GM19467 (cell line): ENCODE measurements around the gene GABPB1.

Experiments used
- ATAC-seq: cut with Tn5 transposase; IDR thresholded peaks from one replicate; pipeline ENCODE4 v1.9.1; 2021; ENCODE audit warnings: mild to moderate bottlenecking, moderate library complexity; ENCODE audit not compliant: unreplicated experiment

Gene GABPB1

DNA sequence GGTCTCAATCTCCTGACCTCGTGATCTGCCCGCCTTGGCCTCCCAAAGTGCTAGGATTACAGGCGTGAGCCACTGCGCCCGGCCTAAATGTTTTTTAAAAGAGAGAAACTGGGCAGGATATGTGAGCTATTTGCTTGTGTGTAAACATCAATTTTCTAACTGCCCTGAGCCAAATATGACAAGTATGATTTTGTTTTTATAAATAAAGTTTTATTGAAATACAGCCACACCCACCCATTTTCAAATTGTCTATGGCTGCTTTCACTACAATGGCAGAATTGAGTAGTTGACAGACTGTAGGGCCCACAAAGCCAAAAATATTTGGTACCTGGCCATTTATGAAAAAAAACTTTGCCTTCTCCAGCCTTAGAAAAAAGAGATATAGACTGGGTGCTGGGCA lies 73.6 kb downstream of the GABPB1 start:
- ATAC-seq, result no peak

- ATAC-seq, result no peak
Measured at GRCh38 chr15:50280271-50280670, 74.7 kb downstream of the GABPB1 start.

- no peak for ATAC-seq
Measured at GRCh38 chr15:50278496-50278895, 76.5 kb downstream of the GABPB1 start.

DNA sequence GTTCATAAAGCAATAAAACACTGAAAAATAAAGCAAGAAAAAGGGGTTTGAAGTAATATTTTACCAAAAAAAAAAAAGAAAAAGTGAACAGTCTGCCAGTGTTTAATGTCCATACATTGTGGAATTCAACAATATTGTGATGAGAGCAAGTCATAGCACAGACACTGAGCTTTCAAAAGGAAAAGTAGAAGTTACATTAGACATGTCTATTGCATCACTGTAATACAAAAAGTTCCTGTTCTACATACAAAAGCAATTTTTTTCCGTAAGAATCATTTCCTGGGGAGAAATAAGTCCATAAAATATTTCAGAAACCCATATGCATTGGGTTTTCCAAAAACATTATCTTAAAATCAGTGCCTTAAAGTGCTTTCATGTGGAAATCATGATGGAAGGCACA lies 77.6 kb downstream of the GABPB1 start:
- no peak for ATAC-seq

GRCh38 chr15:50275908-50276307 lies 79.1 kb downstream of the GABPB1 start:
- ATAC-seq, result no peak

DNA sequence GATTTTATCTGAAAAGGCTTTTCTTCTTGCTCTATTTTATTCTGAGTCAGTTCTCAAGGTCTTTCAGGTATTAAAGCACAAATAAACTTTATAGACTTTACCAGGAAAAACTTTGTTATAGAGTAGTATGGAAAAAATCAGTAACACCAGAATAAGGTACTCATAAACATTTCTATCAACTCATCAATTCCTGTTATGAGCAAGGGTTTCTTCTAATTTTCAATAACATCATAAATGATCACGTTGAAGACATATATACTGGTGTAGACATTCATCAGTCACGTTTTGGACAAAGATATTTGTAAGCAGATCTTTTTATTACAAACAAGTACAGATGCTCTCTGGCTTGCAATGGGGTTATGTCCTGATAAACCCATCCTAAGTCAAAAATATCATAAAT lies 79.9 kb downstream of the GABPB1 start:
- no peak for ATAC-seq

DNA sequence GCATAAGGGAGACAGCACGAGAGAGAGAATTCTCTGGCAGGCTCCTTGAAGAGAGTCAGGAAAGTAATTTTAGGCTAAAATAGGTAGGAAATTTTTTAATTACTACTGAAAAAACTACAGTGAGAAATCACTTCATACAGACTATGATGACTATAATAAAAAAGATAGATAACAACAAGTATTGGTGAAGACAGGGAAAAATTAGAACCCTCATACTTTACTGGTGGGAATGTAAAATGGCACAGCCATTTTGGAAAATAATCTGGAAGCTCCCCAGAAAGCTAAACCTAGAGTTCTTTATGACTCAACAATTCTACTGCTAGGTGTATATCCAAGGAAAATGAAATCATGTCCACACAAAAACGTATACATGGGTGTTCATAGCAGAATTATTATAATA lies 87.4 kb downstream of the GABPB1 start:
- no peak for ATAC-seq

- no peak for ATAC-seq
Measured at GRCh38 chr15:50265620-50266019, 89.4 kb downstream of the GABPB1 start, which contains the start of gene HDC. Gene HDC (minus strand): TSS chr15:50265726. CDS start chr15:50265623, 103 bp downstream.

GRCh38 chr15:50262533-50262932 lies 92.5 kb downstream of the GABPB1 start:
- no peak for ATAC-seq

- no peak for ATAC-seq
Measured at GRCh38 chr15:50261981-50262380, 93.0 kb downstream of the GABPB1 start.

DNA sequence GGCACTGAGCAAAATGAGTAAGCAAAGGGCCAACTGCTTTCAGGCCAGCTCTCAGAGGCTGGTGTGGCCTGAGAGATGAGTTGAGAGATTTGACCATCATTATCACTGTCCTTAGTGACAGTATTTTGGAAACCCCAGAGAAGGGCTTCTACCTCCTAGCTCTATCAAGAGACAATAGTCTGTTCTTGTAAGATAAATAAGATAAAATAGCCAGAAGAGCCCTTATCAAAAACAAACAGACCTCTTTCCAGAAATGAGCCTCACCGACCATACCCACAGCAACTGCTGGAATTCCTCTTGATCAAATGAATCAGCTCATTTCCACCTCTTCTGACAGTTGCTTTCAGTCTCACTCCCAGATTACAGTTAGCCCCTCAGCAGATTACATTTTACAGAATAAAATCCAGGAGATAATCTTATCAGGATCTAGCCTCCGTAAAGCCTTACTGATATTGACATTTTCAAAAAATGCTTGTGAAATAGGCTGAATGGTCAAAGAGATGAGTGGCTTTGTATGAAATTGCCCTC lies 94.0 kb downstream of the GABPB1 start:
- no peak for ATAC-seq

- no peak for ATAC-seq
Measured at GRCh38 chr15:50259276-50259675, 95.7 kb downstream of the GABPB1 start.

- ATAC-seq, result no peak
Measured at GRCh38 chr15:50257924-50258323, 97.1 kb downstream of the GABPB1 start.

- no peak for ATAC-seq
Measured at GRCh38 chr15:50257332-50257731, 97.7 kb downstream of the GABPB1 start.

GRCh38 chr15:50256188-50257041 lies 98.6 kb downstream of the GABPB1 start:
- no peak for ATAC-seq

GRCh38 chr15:50252556-50252955 lies 102.4 kb downstream of the GABPB1 start:
- no peak for ATAC-seq

GRCh38 chr15:50251638-50252182 lies 103.3 kb downstream of the GABPB1 start:
- no peak for ATAC-seq

- no peak for ATAC-seq
Measured at GRCh38 chr15:50250760-50251394, 104.1 kb downstream of the GABPB1 start.

DNA sequence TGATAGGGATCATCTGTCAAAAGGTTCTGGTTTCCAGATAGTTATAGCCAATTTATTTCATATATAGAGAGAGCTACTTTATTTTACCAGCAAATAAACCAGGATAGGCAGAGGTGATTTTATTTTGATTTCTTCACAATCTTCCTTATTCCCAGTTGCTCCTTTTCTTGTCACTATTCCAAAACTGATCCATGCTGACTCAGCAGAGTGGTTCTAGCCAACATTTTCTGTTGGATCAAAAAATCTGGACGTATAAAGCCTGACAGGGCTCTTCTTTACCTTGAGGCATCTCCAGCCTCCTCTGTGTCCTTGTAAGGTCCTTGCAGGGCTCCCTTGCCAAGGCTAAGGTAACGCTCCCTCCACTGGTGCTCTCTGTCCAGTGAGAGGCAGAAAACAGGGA lies 105.3 kb downstream of the GABPB1 start:
- no peak for ATAC-seq

GRCh38 chr15:50248994-50249582 lies 105.9 kb downstream of the GABPB1 start:
- ATAC-seq, result no peak
